GM03348 (cell line): Measurements from ENCODE around the gene NLRP12.
A peak's percentile ranks its signal among the peaks of the same experiment; 100 is the strongest.
"Not testable (repeated sequence)": the region's sequence is repeated elsewhere in the genome, so short reads cannot be mapped to it uniquely, and the experiment has no call there.

Source experiments
- DNase-seq: peaks from one replicate; pipeline ENCODE4 v3.0.0; 2012; ENCODE audit warnings: low spot score

Gene NLRP12

GRCh38 chr19:53774491-53774890 is 49.6 kb downstream of the NLRP12 start:
- not testable (repeated sequence) for DNase-seq

DNA sequence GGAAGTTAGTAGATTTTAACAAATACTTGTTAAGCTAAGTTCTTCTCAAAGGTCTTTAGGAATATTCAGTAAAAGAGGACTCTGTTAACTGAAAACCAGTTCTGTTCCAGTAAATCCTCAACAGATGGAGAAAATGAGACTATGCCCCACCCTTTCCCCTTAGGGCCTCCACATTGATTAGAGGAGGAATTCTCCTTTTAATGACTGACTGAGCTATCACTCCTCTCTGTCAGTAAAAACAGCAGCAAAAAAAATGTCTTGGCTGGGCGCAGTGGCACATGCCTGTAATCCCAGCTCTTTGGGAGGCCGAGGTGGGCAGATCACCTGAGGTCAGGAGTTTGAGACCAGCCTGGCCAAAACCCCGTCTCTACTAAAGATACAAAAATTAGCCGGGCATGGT is 50.1 kb downstream of the NLRP12 start:
- DNase-seq: no peak

- DNase-seq: peak; percentile 67
These were observed 51.2 kb downstream of the NLRP12 start for GRCh38 chr19:53772943-53773342.

GRCh38 chr19:53771144-53771543 is 53.0 kb downstream of the NLRP12 start:
- no peak for DNase-seq

DNA sequence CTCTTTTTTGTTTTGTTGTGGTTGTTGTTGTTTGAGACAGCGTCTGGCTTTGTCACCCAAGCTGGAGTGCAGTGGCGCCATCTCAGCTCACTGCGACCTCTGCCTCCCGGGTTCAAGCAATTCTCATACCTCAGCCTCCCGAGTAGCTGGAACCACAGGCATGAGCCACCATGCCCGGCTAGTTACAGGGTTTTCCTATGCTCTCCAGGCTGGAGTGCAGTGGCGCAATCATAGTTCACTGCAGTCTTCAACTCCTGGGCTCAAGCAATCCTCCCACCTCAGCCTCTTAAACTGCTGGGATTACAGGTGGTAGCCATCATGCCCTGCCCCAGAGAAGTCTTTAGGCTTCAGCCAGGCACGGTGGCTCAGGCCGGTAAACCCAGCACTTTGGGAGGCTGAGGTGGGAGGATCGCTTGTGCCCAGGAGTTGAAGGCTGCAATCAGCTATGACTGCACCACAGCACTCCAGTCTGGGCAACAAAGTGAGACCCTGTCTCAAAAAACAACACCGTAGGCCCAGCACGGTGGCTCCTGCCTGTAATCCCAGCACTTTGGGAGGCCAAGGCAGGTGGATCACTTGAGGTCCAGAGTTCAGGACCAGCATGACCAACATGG is 54.3 kb downstream of the NLRP12 start:
- not testable (repeated sequence) for DNase-seq

DNA sequence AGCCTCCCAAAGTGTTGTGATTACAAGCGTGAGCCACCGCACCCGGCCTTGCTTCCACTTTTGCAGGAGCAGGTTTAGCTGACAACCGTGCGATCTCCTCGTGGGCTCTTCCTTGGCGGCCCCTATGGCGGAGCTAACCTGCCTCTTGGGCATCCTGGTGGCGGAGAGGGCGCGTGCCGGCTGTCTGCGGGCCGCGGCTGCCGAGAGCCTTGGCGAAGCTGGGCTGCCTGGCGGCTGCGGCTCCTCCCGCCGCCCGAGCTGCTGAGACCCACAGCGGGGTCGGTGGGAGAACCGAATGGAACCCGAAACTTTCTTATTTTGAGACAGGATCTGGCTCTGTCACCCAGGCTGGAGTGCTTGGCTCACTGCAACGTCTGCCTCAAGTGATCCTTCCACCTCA is 55.7 kb downstream of the NLRP12 start:
- no peak for DNase-seq

DNA sequence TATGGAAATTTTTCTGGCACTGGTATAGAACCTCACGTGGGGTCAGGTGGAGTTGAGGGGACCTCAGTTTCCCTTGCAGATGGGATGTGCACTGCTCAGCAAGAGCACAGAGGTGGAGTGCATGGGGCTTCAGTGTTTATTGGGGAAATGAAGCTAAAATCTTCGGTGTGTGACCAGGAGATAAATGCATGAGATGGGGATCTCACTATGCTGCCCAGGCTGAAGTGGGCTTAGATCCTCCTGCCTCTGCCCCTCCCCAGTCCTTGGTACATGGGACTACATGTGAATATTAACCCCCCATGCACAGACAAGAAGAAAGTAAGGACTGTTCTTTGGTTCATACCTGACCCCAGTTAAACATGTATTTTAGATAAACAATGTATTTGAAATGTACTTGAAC is 65.1 kb downstream of the NLRP12 start:
- not testable (repeated sequence) for DNase-seq
